Activated CD4-positive, CD25-positive, alpha-beta regulatory T cell treated with anti-CD3 and anti-CD28 coated beads, Interleukin-2, amount 50 U/mL, for 24 hours (primary cell): ENCODE results near the gene PARVG.
"Not testable (repeated sequence)": the region's sequence is repeated elsewhere in the genome, so short reads cannot be mapped to it uniquely, and the experiment has no call there.

ENCODE experiments used
- ATAC-seq, 2 donors: fragments of 150-1000 bp; cut with Tn5 transposase; one replicate each; pipeline ENCODE4 v1.10.0; 2021; ENCODE audit warnings: mild to moderate bottlenecking in 1 of 2, moderate library complexity in 1 of 2

The PARVG gene

GRCh38 chr22:44214187-44214586, 33.5 kb downstream of the PARVG start:
- no peak for ATAC-seq

DNA sequence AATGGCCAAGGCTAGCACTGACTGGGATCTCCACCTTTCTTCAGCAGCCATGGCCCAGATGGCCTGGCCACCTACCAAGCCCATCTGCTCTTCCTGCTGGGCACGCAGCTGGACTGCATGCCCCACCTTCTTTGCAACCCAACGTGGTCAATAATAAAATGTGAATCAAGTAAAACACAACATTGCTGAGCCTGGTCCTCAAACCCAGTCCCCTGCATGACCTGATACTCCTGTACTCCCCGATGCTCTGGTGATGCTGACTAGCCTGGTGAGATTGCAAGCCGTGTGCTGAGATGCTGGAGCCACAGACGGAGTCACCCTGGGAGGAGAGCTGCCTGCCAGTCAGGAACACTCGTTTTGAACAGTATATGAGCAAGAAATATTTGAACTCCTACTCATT, 34.0 kb downstream of the PARVG start:
- ATAC-seq: no peak

- ATAC-seq: no peak
These were observed 34.6 kb downstream of the PARVG start for GRCh38 chr22:44215287-44215686.

DNA sequence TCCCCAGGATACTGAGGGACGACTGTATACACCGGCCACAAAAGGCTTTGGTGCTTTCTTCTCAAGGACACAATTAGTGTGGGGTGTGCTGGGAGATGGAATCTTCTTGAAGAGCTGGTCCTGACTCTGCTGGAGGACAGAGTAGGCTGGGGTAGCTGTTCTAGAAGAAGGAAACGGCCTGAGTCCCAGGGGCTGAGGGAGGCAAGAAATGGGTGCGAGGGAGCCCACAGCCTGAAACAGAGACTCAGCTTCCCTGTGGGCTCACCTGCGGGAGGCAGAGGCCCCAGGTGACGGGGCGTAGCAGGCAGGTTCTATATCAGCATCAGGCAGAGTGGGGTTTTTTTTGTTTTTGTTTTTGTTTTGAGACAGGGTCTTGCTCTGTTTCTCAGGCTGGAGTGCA, 36.6 kb downstream of the PARVG start:
- no peak for ATAC-seq

DNA sequence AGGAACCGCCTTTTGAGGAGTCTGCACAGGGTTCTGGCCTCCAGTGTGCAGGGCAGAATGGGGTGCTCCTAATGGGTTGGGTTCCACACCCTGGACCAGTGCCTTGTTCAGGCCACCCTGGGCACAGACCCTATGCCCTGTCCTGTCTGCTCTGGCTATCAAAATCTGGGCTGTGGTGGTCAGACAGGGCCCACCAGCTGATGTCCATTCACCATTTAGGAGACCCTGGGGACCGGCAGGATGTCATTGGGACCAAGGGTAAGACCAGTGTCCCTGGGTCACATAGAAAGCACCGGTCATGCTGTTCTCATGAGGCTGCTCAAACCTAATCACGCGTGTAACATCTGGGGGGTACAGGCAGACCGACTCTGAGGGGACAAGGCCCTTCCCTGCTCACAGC, 37.3 kb downstream of the PARVG start:
- no peak for ATAC-seq

DNA sequence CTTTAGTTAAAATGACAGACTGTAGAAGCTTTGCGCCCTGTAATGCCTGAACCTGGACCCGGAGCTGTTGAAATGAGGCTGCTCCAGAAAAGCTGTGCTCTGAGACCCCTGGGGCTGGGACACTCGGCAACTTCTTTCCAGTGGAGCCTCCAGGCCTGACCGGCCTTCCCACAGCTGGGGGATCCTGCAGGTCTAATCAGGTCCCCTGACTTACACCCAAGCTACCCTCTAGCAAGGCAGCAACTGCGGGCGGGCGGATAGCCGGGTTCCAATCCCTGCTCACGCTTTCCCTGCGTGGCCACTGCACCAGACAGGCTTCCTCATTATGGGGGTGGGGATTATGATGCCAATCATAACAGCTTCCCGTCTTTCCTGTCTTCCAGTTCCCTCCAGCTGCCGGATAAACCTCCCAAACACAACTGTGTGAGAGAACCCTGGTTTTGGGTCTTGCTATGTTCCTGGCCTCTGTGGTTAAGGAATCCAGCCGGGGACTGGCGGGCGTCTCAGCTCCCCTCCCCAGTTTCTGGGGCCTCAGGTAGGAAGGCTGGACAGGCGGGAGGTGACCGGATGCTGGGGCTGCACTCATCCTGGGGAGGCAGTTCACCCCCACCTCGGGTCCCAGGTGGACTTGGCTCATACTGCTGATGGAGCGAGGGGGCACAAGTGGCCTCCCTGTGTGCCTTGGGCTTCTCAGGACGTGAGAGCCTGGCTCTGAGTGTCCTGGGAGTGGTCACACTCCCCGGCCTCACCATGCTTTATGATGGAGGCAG, 38.6 kb downstream of the PARVG start:
- no peak for ATAC-seq

DNA sequence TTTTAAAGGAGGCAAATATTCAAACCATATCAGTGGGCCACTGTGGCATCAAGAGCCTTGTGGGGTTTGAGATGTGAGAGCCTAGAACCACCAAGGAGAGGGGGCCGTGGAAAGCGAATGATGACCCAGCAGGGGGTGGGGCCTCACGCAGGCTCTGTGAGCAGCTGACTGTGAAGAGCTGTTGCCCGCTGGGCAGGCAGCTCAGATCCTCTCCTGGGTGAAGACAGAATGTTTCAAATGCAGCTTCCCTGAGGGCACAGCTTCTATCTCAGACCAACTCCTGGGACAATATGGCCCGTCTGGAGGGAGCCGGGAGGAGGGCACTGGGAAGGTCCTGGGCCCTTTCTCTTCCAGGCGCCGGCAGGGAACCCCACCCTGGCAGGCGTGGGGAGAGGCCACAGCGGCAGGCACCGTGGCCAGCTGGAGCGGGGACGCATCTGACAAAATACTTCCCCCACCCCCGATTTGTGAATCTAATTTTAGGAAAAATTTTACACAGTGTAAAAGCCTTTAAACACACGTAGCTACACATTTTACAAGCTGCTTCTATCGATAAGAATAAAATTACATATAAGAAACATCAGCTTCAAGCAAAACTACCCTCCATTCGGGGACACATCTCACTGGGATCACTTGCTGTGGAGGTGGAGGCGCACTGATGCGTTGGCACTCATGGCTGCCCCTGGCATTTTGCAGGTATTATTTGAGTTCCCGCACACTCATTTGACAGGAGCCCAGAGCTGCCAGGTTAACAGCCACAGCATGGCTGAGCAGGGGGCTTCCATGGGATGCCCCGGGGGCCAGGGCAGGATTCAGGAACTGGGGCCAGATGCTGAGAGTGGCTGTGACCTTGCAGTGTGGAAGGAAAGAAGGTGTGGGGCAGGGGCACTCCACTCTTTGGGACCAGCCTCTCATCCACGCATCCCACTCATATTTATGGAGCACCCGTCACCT, 40.3 kb downstream of the PARVG start:
- no peak for ATAC-seq

- no peak for ATAC-seq
These were observed 41.2 kb downstream of the PARVG start for GRCh38 chr22:44221710-44222475.

- ATAC-seq: no peak
These were observed 43.4 kb downstream of the PARVG start for GRCh38 chr22:44224166-44224565.

GRCh38 chr22:44225091-44225689, 44.5 kb downstream of the PARVG start:
- no peak for ATAC-seq

GRCh38 chr22:44225812-44226211, 45.1 kb downstream of the PARVG start:
- ATAC-seq: no peak

DNA sequence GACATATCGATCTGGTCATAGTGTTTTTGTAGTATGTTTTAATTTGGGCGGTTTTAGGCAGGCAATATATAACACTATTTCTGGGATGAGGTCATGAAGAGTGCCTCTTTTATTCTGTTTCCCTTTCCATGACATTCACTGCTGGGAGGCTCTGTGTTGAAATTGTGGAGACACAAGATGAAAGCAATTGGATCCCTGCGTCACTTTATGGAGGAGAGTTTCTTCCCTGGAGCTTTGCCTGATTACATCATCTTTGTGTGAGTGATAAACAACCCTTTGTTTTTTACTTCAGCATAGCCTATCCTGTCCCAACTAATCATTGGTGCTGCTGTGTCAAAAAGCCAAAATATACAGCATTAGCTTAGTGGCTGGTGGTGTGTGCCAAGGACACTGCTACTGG, 48.6 kb downstream of the PARVG start:
- ATAC-seq: no peak

DNA sequence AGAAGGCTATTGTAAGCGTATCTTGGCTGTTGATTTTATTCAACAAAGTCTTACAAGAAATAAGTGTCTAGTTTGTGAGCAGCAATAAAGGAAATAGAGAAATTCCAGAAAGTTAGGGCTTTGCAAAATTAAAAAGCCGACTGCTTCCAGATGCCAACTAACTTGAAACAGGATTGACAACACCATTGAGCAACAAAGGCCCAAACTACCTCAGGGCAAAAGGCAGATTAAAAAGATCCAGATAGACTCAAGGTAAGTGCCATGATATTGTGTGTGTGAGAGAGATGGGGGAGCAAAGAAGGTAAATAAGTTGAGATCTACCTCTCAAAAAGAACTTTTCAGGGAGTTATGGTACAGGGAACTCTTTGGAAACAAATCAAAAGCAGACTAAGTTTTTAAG, 49.1 kb downstream of the PARVG start:
- ATAC-seq: no peak

DNA sequence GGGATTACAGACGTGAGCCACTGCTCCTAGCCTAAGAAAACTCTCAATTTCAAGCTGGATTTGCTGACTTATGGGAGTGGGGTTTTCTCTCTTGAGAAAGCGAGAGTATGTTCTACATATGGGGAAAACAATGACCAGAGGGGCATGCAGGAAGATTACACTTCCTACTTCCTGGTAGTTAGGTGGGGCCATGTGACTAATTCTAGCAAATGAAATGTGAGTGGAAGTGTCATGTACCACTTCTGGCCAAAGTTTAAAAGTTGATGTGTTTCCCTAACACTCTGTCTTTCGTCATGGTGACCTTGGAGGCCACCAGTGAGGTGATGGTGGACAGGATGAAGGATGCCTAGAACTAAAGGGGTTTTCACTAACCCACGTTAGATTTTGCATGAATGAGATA, 50.5 kb downstream of the PARVG start:
- no peak for ATAC-seq

GRCh38 chr22:44234372-44234771, 53.6 kb downstream of the PARVG start:
- not testable (repeated sequence) for ATAC-seq

DNA sequence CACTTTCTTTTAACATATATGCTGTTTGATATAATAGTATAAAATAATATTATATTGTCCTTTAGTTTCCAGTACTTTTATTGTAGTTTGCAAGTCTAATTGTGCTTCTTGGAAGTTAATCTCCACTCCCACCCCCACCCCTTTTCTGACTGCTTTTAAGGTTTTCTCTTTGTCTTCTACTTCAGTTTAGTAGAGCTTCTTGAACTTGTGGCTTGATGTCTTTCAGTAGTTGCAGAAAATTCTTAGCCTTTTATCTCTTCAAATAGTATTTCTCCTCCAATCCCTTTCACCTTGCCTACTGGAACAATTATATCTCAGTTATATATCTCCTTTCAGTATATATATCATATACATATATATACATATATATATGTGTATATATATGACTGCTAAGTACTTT, 56.6 kb downstream of the PARVG start:
- ATAC-seq: no peak

GRCh38 chr22:44241121-44241520, 60.4 kb downstream of the PARVG start:
- not testable (repeated sequence) for ATAC-seq

DNA sequence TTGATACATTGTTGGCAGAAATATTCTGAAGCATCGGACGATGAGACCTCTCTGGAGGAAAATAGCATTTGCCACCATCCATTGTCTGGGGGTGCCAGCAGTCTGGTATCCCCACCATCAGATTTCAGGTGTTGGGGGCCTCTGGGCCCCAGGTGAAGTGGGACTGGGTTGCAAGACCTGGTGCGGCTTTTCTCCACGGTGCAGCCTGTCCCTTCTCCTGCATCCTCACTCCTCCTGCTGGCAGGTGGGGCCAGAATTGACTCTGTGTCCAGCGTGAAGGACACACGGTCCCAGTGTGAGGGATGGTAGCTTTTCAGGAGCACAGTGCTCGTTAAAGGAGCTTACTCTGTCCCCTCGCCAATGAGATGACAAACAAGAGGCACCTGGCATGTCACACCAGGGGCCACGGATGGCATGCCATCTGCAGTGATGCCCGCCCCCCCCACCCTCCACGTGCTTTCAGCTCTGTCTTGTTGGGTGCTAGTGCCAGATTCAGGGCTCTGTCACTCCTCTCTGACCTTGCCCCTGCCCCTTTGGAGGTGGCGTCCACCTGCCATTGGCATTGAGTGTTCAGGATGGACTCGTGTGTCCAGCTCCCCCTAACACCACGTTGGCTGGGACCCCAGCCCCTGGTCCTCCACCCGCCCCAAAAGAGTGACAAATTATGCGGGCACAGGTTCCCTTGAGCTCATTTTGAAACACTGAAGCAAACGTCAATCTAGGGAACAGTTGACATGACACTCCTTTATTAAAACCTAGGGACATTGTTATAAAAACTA, 62.4 kb downstream of the PARVG start:
- no peak for ATAC-seq

GRCh38 chr22:44243761-44244160, 63.0 kb downstream of the PARVG start:
- no peak for ATAC-seq

DNA sequence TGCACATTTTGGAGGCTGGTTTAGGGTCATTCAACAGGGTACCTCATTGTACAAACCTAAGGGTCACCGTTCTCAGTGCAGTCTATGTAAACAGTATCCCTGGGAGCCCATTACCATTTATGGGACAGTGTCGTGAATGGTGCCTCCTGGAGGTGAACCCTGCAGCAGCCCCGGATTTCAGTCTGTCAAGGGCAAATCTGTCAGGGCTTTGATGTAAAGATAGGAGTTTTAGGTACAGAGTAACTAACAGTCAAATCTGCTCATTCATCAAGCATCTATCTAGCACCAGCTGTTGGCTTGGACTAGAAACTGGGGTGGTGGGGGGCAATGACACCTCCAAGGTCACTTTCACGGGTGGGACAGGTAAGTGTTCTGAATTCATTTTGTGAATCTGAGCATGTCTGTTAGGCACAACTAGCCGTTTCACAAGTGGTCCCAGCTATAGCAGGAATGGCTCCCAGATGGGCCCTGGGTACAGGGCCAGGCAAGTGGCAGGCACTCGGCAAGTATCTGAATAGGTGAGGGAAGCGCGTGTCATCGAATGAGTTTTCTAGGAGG, 63.6 kb downstream of the PARVG start:
- ATAC-seq: no peak

- ATAC-seq: no peak
These were observed 64.7 kb downstream of the PARVG start for GRCh38 chr22:44245438-44245837.

- no peak for ATAC-seq
These were observed 65.1 kb downstream of the PARVG start for GRCh38 chr22:44245867-44246266.
